Activated naive CD8-positive, alpha-beta T cell treated with anti-CD3 and anti-CD28 coated beads, Interleukin-2, amount 50 U/mL, for 24 hours (primary cell): Measurements from ENCODE around the gene MAT2A.
A peak's percentile ranks its signal among the peaks of the same experiment; 100 is the strongest.

ENCODE experiments used
- ATAC-seq: fragments of 150-1000 bp; cut with Tn5 transposase; one replicate; pipeline ENCODE4 v1.10.0; 2021
- DNase-seq: peaks from one replicate; pipeline ENCODE4 v3.0.0; 2021
- H3K27ac Mint-ChIP-seq: one replicate; pipeline ENCODE4 v1.8.0; 2021; ENCODE audit warnings: mild to moderate bottlenecking, mixed read lengths
- H3K27me3 Mint-ChIP-seq: one replicate; pipeline ENCODE4 v1.8.0; 2021; ENCODE audit warnings: mixed read lengths
- H3K36me3 Mint-ChIP-seq: one replicate; pipeline ENCODE4 v1.8.0; 2021; ENCODE audit warnings: low read depth, mixed read lengths
- H3K4me1 Mint-ChIP-seq: one replicate; pipeline ENCODE4 v1.8.0; 2021; ENCODE audit warnings: mixed read lengths
- H3K4me3 Mint-ChIP-seq: one replicate; pipeline ENCODE4 v1.8.0; 2021; ENCODE audit warnings: mild to moderate bottlenecking, moderate library complexity, mixed read lengths
- H3K9me3 Mint-ChIP-seq: one replicate; pipeline ENCODE4 v1.8.0; 2021; ENCODE audit warnings: mixed read lengths

The MAT2A gene

DNA sequence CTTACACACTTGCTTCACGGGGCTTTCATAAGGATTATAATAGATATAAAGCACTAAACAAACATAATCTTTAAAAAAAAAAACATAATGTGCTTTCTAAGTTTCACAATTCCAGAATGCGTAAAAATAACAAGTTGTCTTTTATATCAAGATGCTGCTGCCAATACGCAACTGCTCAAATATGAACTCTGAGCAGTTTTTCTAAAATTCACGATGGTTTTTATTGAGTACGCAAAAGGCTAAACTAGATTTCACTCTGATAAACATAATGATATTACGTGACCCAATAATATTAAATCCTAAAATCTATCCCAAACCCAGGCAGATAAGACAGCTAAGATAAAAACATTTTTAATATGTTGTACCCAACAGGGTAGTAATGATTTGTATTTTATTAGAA is 24.6 kb upstream of the MAT2A start:
- H3K4me1 Mint-ChIP-seq, result no peaks in the 10 kb centered on the region
- H3K36me3 Mint-ChIP-seq, result no peaks in the 10 kb centered on the region
- no peak overlapping the region for H3K4me3 Mint-ChIP-seq
- H3K27me3 Mint-ChIP-seq, result no peaks in the 10 kb centered on the region
- no peak overlapping the region for H3K27ac Mint-ChIP-seq
- ATAC-seq, result no peak
- DNase-seq, result no peak
- no peaks in the 10 kb centered on the region for H3K9me3 Mint-ChIP-seq

- Mint-ChIP-seq H3K9me3 (no peaks in the 10 kb centered on the region), H3K4me1 (no peaks in the 10 kb centered on the region), H3K27ac (no peak overlapping the region), H3K36me3 (no peaks in the 10 kb centered on the region), H3K27me3 (no peaks in the 10 kb centered on the region), H3K4me3 (no peak overlapping the region)
- no peak for ATAC-seq
- no peak for DNase-seq
Measured at GRCh38 chr2:85516653-85517389, 22.1 kb upstream of the MAT2A start.

DNA sequence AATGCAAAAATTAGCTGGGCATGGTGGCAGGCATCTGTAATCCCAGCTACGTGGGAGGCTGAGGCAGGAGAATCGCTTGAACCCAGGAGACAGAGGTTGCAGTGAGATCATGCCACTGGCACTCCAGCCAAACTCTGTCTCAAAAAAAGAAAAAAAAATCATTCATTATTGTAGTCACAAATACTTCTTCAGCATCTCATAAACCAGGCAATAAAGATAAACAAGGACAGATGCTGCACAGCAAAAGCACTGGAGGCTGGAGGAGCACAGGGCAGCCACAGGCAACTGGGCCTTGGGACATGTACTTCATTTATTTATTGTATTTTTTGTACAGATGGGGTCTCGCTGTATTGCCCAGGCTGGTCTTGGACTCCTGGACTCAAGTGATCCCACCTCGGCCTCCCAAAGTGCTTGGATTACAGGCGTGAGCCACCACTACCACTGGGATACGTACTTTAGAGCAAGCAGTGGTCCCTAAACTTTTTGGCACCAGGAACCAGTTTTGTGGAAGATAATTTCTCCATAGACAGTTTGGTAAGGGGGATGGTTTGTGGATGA is 16.8 kb upstream of the MAT2A start:
- Mint-ChIP-seq H3K27me3 (peaks cover 5% of the 10 kb centered on the region), H3K4me3 (no peak overlapping the region), H3K4me1 (no peaks in the 10 kb centered on the region), H3K9me3 (no peaks in the 10 kb centered on the region), H3K36me3 (no peaks in the 10 kb centered on the region), H3K27ac (no peak overlapping the region)
- ATAC-seq (no peak), DNase-seq (no peak)

GRCh38 chr2:85523062-85523902 is 15.7 kb upstream of the MAT2A start:
- no peak for ATAC-seq
- Mint-ChIP-seq H3K4me3 (no peak overlapping the region), H3K27me3 (peaks cover 7% of the 10 kb centered on the region), H3K4me1 (no peaks in the 10 kb centered on the region), H3K36me3 (no peaks in the 10 kb centered on the region), H3K9me3 (no peaks in the 10 kb centered on the region), H3K27ac (no peak overlapping the region)
- no peak for DNase-seq

- Mint-ChIP-seq H3K4me3 (no peak overlapping the region), H3K27ac (no peak overlapping the region), H3K9me3 (no peaks in the 10 kb centered on the region), H3K4me1 (no peaks in the 10 kb centered on the region), H3K27me3 (peaks cover 7% of the 10 kb centered on the region), H3K36me3 (no peaks in the 10 kb centered on the region)
- ATAC-seq (no peak), DNase-seq (no peak)
Measured at GRCh38 chr2:85523903-85524335, 15.0 kb upstream of the MAT2A start.

DNA sequence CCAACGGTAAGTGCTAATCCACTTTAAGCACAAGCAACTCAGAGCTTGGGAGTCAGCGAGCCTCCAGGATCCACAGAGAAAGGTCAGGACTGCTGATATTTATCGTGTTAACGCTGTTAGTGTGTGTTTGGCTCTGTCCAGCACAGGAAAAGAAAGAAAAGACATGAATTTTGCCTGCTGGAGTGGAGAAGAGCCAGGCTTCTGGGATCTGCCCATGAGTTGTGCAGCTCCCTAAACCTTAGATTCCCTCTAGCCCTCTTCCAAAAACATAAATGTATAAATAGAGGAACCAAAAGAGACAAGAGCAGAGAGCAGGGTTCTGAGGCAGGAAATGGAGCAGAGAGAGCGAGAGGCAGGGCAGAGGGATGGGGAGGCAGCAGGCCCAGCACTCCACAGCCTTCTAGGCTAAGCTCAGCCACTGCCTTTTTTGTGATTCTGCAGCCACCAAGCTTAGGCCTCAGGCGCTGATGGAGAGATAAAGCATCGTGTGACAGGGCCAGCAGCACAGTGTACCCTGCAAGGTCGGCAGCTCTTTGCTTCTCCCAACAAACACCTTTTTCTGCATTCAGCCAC is 14.5 kb upstream of the MAT2A start:
- Mint-ChIP-seq H3K4me3 (no peak overlapping the region), H3K27ac (no peak overlapping the region), H3K4me1 (no peaks in the 10 kb centered on the region), H3K27me3 (peaks cover 9% of the 10 kb centered on the region), H3K36me3 (no peaks in the 10 kb centered on the region), H3K9me3 (no peaks in the 10 kb centered on the region)
- DNase-seq, result no peak
- no peak for ATAC-seq

DNA sequence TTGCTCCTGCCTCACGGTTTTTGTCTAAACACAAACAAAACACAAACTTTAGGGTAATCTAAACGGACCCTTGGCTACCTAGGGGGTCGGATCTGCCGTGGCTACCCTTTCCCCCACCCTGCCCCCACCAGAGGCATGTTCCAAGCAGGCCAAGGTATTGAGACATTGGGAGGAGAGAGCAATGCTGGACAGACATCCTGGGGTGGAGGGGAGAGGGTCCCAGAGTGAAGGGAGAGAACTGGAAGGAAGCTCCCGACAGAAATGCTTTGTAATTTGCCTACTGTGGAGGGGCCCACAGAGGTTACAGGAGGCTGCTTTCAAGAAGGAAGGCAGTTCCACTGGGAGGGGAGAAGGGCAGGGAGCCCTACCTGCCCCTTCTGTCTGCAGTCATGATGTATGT is 13.9 kb upstream of the MAT2A start:
- no peak overlapping the region for H3K4me3 Mint-ChIP-seq
- H3K9me3 Mint-ChIP-seq, result no peaks in the 10 kb centered on the region
- no peaks in the 10 kb centered on the region for H3K36me3 Mint-ChIP-seq
- ATAC-seq, result no peak
- H3K27ac Mint-ChIP-seq, result no peak overlapping the region
- DNase-seq, result no peak
- H3K4me1 Mint-ChIP-seq, result no peaks in the 10 kb centered on the region
- peaks cover 9% of the 10 kb centered on the region for H3K27me3 Mint-ChIP-seq

GRCh38 chr2:85525567-85525966 is 13.4 kb upstream of the MAT2A start:
- Mint-ChIP-seq H3K36me3 (no peaks in the 10 kb centered on the region), H3K27ac (no peak overlapping the region), H3K9me3 (no peaks in the 10 kb centered on the region), H3K4me3 (no peak overlapping the region), H3K4me1 (no peaks in the 10 kb centered on the region), H3K27me3 (peaks cover 9% of the 10 kb centered on the region)
- DNase-seq (no peak), ATAC-seq (no peak)

DNA sequence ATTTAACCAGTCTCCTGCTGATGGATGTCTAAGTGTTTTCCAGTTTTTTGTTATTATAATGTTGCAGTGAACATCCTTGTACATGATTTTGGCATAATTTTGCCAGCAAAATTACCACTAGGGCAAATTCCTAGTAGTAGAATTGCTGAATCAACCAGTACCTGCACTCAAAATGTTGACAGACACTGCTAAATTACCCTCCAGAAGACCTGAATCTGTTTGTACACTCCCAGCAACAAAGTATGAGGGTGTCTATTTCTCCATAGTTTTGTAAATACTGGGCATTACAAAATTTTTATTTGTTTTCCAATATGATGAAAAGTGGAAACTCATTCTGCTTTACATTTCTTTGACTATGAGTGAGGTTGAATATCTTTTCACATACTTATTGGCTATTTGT is 11.2 kb upstream of the MAT2A start:
- Mint-ChIP-seq H3K36me3 (no peaks in the 10 kb centered on the region), H3K4me1 (no peaks in the 10 kb centered on the region), H3K9me3 (no peaks in the 10 kb centered on the region), H3K4me3 (no peak overlapping the region), H3K27ac (no peak overlapping the region), H3K27me3 (peaks cover 9% of the 10 kb centered on the region)
- DNase-seq, result no peak
- ATAC-seq, result no peak

DNA sequence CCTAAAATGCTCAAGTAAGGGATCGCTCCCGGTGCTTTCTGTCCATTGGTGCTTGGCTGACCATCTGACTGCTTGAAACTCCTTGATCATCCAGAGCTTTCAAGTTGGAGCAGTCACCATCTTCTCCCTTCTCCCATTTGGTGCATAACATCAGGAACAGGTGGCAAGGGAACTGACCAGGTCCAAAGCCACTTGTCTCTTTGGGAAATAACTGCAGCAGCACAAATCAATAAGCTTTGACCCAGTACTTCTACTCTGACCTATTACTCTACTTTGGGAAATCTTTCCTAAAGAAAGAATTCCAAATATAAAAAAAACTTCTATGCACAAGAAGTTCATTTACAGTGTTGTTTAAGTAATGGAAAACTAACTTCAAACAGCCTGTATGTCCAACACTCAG is 10.6 kb upstream of the MAT2A start:
- no peaks in the 10 kb centered on the region for H3K9me3 Mint-ChIP-seq
- DNase-seq, result no peak
- no peak overlapping the region for H3K27ac Mint-ChIP-seq
- no peaks in the 10 kb centered on the region for H3K4me1 Mint-ChIP-seq
- no peak for ATAC-seq
- no peak overlapping the region for H3K4me3 Mint-ChIP-seq
- H3K27me3 Mint-ChIP-seq, result peaks cover 9% of the 10 kb centered on the region
- H3K36me3 Mint-ChIP-seq, result no peaks in the 10 kb centered on the region

DNA sequence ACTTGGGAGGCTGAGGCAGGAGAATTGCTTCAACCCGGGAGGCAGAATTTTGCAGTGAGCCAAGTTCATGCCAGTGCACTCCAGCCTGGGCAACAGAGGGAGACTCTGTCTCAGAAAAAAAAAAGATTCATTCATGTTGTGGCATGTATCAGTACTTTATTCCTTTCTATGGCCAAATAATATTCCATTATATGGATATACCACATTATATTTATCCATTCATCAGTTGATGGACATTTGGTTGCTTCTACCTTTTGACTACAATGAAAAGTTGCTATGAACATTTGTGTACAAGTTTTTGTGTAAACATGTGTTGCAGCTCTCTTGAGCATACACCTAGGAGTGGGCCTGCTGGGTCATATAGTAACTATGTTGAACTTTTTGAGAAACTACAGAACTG is 9.2 kb upstream of the MAT2A start:
- Mint-ChIP-seq H3K4me3 (no peak overlapping the region), H3K36me3 (no peaks in the 10 kb centered on the region), H3K27ac (no peak overlapping the region), H3K27me3 (peaks cover 9% of the 10 kb centered on the region), H3K9me3 (no peaks in the 10 kb centered on the region), H3K4me1 (no peaks in the 10 kb centered on the region)
- ATAC-seq, result no peak
- no peak for DNase-seq

DNA sequence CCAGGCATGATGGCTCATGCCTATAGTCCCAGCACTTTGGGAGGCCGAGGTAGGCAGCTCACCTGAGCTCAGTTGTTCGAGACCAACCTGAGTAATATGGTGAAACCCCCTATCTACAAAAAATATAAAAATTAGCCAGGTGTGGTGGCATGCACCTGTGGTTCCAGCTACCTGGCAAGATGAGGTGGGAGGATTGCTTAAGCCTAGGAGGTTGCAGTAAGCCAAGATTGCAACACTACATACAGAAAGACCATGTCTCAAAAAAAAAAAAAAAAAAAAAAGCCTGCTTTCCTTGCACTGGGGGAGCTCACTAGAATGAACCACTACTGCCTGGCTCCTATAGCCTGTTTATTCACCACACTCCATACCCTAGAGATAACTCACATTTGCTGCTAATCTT is 7.4 kb upstream of the MAT2A start:
- DNase-seq (no peak), ATAC-seq (no peak)
- H3K9me3 Mint-ChIP-seq, result no peaks in the 10 kb centered on the region
- peaks cover 3% of the 10 kb centered on the region for H3K36me3 Mint-ChIP-seq
- no peak overlapping the region for H3K27ac Mint-ChIP-seq
- H3K27me3 Mint-ChIP-seq, result peaks cover 8% of the 10 kb centered on the region
- H3K4me1 Mint-ChIP-seq, result peaks cover 4% of the 10 kb centered on the region
- no peak overlapping the region for H3K4me3 Mint-ChIP-seq

GRCh38 chr2:85534099-85534498 is 4.9 kb upstream of the MAT2A start:
- H3K36me3 Mint-ChIP-seq, result peaks cover 5% of the 10 kb centered on the region
- DNase-seq (no peak), ATAC-seq (no peak)
- peaks cover 15% of the 10 kb centered on the region for H3K4me1 Mint-ChIP-seq
- peaks cover under 1% of the 10 kb centered on the region for H3K27me3 Mint-ChIP-seq
- no peak overlapping the region for H3K27ac Mint-ChIP-seq
- no peak overlapping the region for H3K4me3 Mint-ChIP-seq
- H3K9me3 Mint-ChIP-seq, result no peaks in the 10 kb centered on the region

DNA sequence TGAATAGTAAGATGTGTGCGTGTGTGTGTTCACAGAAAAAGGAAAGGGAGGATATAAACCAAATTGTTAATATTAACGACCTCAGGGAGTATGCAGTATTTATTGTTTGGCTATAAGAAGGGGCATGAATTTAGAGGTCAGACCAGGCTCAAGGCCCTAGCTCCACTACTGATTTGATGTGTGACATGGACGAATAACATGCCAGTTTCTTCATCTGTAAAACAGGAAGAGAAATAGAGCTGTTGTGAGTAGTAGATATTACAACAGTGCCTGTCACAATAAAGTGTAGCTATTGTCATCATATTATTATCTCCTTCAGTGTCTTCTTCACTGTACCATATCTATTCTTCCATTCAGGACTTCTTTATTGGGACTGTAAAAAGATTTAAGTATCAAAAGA is 4.1 kb upstream of the MAT2A start:
- no peaks in the 10 kb centered on the region for H3K9me3 Mint-ChIP-seq
- no peak overlapping the region for H3K4me3 Mint-ChIP-seq
- H3K4me1 Mint-ChIP-seq, result peaks cover 15% of the 10 kb centered on the region
- DNase-seq, result no peak
- H3K27me3 Mint-ChIP-seq, result no peaks in the 10 kb centered on the region
- ATAC-seq, result no peak
- H3K27ac Mint-ChIP-seq, result no peak overlapping the region
- H3K36me3 Mint-ChIP-seq, result peaks cover 10% of the 10 kb centered on the region

DNA sequence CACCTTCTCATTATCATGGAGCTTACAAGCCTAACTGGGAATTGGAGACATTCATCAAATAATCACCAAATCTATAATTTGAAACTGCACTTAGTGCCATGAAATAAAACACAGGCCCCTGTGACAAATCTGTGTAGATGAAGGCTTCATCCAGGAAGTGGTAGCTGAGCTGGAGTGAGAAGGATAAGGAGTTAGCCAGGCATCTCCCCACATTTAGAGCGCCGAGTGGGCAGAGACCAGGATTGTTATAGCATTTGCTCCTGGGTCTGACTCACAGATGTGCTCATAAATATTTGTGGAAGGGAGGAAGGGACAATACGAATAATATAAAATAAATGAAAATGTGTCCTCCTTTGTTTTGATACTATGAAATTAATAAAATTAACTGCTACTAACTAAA is 2.5 kb upstream of the MAT2A start:
- Mint-ChIP-seq H3K4me1 (peaks cover 29% of the 10 kb centered on the region), H3K27me3 (no peaks in the 10 kb centered on the region), H3K4me3 (peak overlapping the region; percentile 24), H3K36me3 (peaks cover 26% of the 10 kb centered on the region), H3K27ac (no peak overlapping the region), H3K9me3 (no peaks in the 10 kb centered on the region)
- DNase-seq, result no peak
- ATAC-seq, result no peak
